GM23248 (cell line): ENCODE results near the gene IGF2BP1. TPM values are rescaled to one million over a fixed set of nuclear protein-coding genes. Genes with fewer than 3 reads are reported as not detected.

ENCODE experiments used
- DNase-seq: peaks from one replicate; pipeline ENCODE4 v3.0.0-alpha.2; 2015
- H2AFZ ChIP-seq: fragments of 200-600 bp; sonication (generic); 2 replicates; pipeline ENCODE4 v1.6.1; 2016; ENCODE audit warnings: antibody characterized with exemption
- H3F3A ChIP-seq: fragments of 200-600 bp; sonication (generic); 2 replicates; pipeline ENCODE4 v1.6.1; 2016; ENCODE audit warnings: mild to moderate bottlenecking, antibody characterized with exemption, mixed run types; ENCODE audit not compliant: insufficient read depth
- H3K27ac ChIP-seq: fragments of 200-600 bp; sonication (generic); 2 replicates; pipeline ENCODE4 v1.5.1; 2016; ENCODE audit warnings: mild to moderate bottlenecking
- H3K27me3 ChIP-seq: fragments of 200-600 bp; sonication (generic); replicated peaks from 2 replicates; pipeline ENCODE4 v1.6.1; 2016; ENCODE audit warnings: mild to moderate bottlenecking; ENCODE audit not compliant: insufficient read depth
- H3K36me3 ChIP-seq: fragments of 200-600 bp; sonication (generic); 2 replicates; pipeline ENCODE4 v1.6.1; 2016; ENCODE audit warnings: low read depth, mild to moderate bottlenecking
- H3K4me1 ChIP-seq: fragments of 200-600 bp; sonication (generic); 2 replicates; pipeline ENCODE4 v1.6.1; 2016; ENCODE audit warnings: mild to moderate bottlenecking; ENCODE audit not compliant: insufficient read depth
- H3K4me2 ChIP-seq: fragments of 200-600 bp; sonication (generic); one replicate; pipeline ENCODE4 v1.6.1; 2016; ENCODE audit warnings: mild to moderate bottlenecking; ENCODE audit not compliant: unreplicated experiment
- H3K4me3 ChIP-seq: fragments of 200-600 bp; sonication (generic); 2 replicates; pipeline ENCODE4 v1.5.1; 2016; ENCODE audit warnings: mild to moderate bottlenecking
- H3K79me2 ChIP-seq: fragments of 200-600 bp; sonication (generic); 2 replicates; pipeline ENCODE4 v1.6.1; 2016; ENCODE audit warnings: mild to moderate bottlenecking; ENCODE audit not compliant: insufficient read depth
- H3K9ac ChIP-seq: fragments of 200-600 bp; sonication (generic); 2 replicates; pipeline ENCODE4 v1.6.1; 2016; ENCODE audit warnings: mild to moderate bottlenecking
- H3K9me2 ChIP-seq: fragments of 200-600 bp; sonication (generic); 2 replicates; pipeline ENCODE4 v1.6.1; 2016; ENCODE audit warnings: mixed run types, mild to moderate bottlenecking, moderate library complexity; ENCODE audit not compliant: insufficient read depth
- H3K9me3 ChIP-seq: fragments of 200-600 bp; sonication (generic); one replicate; pipeline ENCODE4 v1.6.1; 2017; ENCODE audit warnings: low read depth
- H4K20me1 ChIP-seq: fragments of 200-600 bp; sonication (generic); 2 replicates; pipeline ENCODE4 v1.6.0; 2016; ENCODE audit not compliant: insufficient read depth
- EZH2 ChIP-seq: fragments of 200-600 bp; sonication (generic); IDR thresholded peaks from 2 replicates; pipeline ENCODE4 v1.6.1; 2018; ENCODE audit warnings: antibody characterized with exemption, mild to moderate bottlenecking; ENCODE audit not compliant: insufficient read depth, poor library complexity, severe bottlenecking
- EZH2phosphoT487 ChIP-seq: fragments of 200-600 bp; sonication (generic); IDR thresholded peaks from 2 replicates; pipeline ENCODE4 v1.6.1; 2018; ENCODE audit warnings: antibody characterized with exemption, moderate library complexity, mild to moderate bottlenecking, low read depth; ENCODE audit not compliant: insufficient read depth
- WGBS, 2 experiments: methylation state at CpG; one replicate each; pipeline ENCODE4 v1.1.6; 2015 to 2017; ENCODE audit warnings: low lambda C conversion rate in 2 of 2, low coverage in 1 of 2; ENCODE audit errors: missing lambda C conversion rate in 2 of 2; 5-methylcytosine and 5-hydroxymethylcytosine counted together
- in situ Hi-C: fragments of 300-500 bp; cut with MboI; formaldehyde crosslinking; loops from 2 replicates; pipeline ENCODE4 v1.15.0; 2020
- polyA plus RNA-seq: library from polyadenylated mRNA; unstranded; fragments of >200 nt; fragmentation: Nextera tagmentation; extraction: Ambion mirVana; gene quantifications from 2 replicates; pipeline ENCODE4 v1.2.1, GENCODE V29; 2016
- total RNA-seq: library from RNA; depleted of rRNA; stranded (reverse); fragments of >200 nt; shearing (Covaris generic); gene quantifications from 2 replicates; pipeline ENCODE4 v1.2.3, GENCODE V29; 2014

The IGF2BP1 gene
- total and polyA plus RNA-seq, 2 experiments from 2014 or later, result 4.3 to 8.1 TPM

- TF ChIP-seq EZH2, result no peak
- TF ChIP-seq EZH2phosphoT487, result no peak
- Histone ChIP-seq H3K4me1 (no peaks in the 10 kb centered on the region), H4K20me1 (no peaks in the 10 kb centered on the region), H3K79me2 (no peaks in the 10 kb centered on the region), H3K4me3 (no peak overlapping the region), H3K27ac (no peak overlapping the region), H3K4me2 (peak overlapping the region; percentile 18), H2AFZ (peak overlapping the region; percentile 44), H3K9ac (no peak overlapping the region), H3K9me3 (no peaks in the 10 kb centered on the region), H3F3A (no peaks in the 10 kb centered on the region), H3K9me2 (no peaks in the 10 kb centered on the region), H3K36me3 (no peaks in the 10 kb centered on the region), H3K27me3 (no peaks in the 10 kb centered on the region)
- DNase-seq, result peak; percentile 81
- WGBS, 2 experiments, result 33 to 39% methylated on average over 11 of the region's 11 CpGs
- in situ Hi-C loops, result loop anchor here (5.0 to 10.0 kb wide), 2 partner anchors 75 to 217 kb away; partner anchors contain the start of gene TTLL6
Measured at GRCh38 chr17:49031965-49032928, 35.1 kb downstream of the IGF2BP1 start.

GRCh38 chr17:49035470-49036269 lies 38.5 kb downstream of the IGF2BP1 start:
- peak overlapping the region; percentile 68 for H3K4me3 ChIP-seq
- no peaks in the 10 kb centered on the region for H4K20me1 ChIP-seq
- H3K27me3 ChIP-seq, result no peaks in the 10 kb centered on the region
- WGBS, 2 experiments, result 55 to 57% methylated on average over 40 to 42 of the region's 42 CpGs
- H3K4me1 ChIP-seq, result no peaks in the 10 kb centered on the region
- no peaks in the 10 kb centered on the region; the same call in 1 of the 2 replicates for H3K79me2 ChIP-seq
- H3K9me3 ChIP-seq, result no peaks in the 10 kb centered on the region
- H3F3A ChIP-seq, result no peaks in the 10 kb centered on the region
- no peaks in the 10 kb centered on the region for H3K9me2 ChIP-seq
- H3K27ac ChIP-seq, result no peak overlapping the region
- TF ChIP-seq EZH2 (no peak), EZH2phosphoT487 (no peak)
- peak; percentile 75 for DNase-seq
- in situ Hi-C loops, result loop anchor here (10.0 kb wide), 1 partner anchor 221 kb away; the partner anchor contains the start of gene TTLL6
- no peaks in the 10 kb centered on the region for H3K36me3 ChIP-seq
- peak overlapping the region; percentile 70 for H3K4me2 ChIP-seq
- H3K9ac ChIP-seq, result peak overlapping the region; percentile 71
- H2AFZ ChIP-seq, result peak overlapping the region; percentile 86

- Histone ChIP-seq H3K36me3 (no peaks in the 10 kb centered on the region), H3K4me1 (no peaks in the 10 kb centered on the region), H3F3A (no peaks in the 10 kb centered on the region), H4K20me1 (no peaks in the 10 kb centered on the region), H3K9me2 (no peaks in the 10 kb centered on the region), H3K79me2 (no peaks in the 10 kb centered on the region; the same call in 1 of the 2 replicates), H3K27me3 (no peaks in the 10 kb centered on the region), H3K9me3 (no peaks in the 10 kb centered on the region), H3K9ac (no peak overlapping the region), H3K27ac (no peak overlapping the region), H3K4me3 (peak overlapping the region; percentile 68; the same call in 1 of the 2 replicates), H2AFZ (no peak overlapping the region), H3K4me2 (no peak overlapping the region)
- TF ChIP-seq EZH2phosphoT487 (no peak), EZH2 (no peak)
- in situ Hi-C loops, result loop anchor here (10.0 kb wide), 1 partner anchor 221 kb away; the partner anchor contains the start of gene TTLL6
- 80 to 81% methylated on average over 13 of the region's 13 CpGs for WGBS, 2 experiments
- DNase-seq, result no peak
Measured at GRCh38 chr17:49036270-49036626, 39.1 kb downstream of the IGF2BP1 start.

GRCh38 chr17:49038138-49038537 lies 41.0 kb downstream of the IGF2BP1 start:
- H3K27ac ChIP-seq, result no peak overlapping the region
- H3K4me1 ChIP-seq, result no peaks in the 10 kb centered on the region
- no peaks in the 10 kb centered on the region; the same call in 1 of the 2 replicates for H3K36me3 ChIP-seq
- WGBS, 2 experiments, result 69 to 77% methylated on average over 8 of the region's 8 CpGs
- no peak overlapping the region for H3K4me2 ChIP-seq
- H3K9ac ChIP-seq, result no peak overlapping the region
- H3K27me3 ChIP-seq, result no peaks in the 10 kb centered on the region
- no peaks in the 10 kb centered on the region for H4K20me1 ChIP-seq
- H3K4me3 ChIP-seq, result no peak overlapping the region
- H2AFZ ChIP-seq, result no peak overlapping the region
- no peaks in the 10 kb centered on the region for H3F3A ChIP-seq
- H3K79me2 ChIP-seq, result no peaks in the 10 kb centered on the region; the same call in 1 of the 2 replicates
- DNase-seq, result no peak
- no peaks in the 10 kb centered on the region for H3K9me2 ChIP-seq
- no peaks in the 10 kb centered on the region for H3K9me3 ChIP-seq
- in situ Hi-C loops, result loop anchor here (10.0 kb wide), 1 partner anchor 223 kb away; the partner anchor contains the start of gene TTLL6
- TF ChIP-seq EZH2 (no peak), EZH2phosphoT487 (no peak)
